Measurements from ENCODE around the gene CIPC.

CIPC gene, protein sequence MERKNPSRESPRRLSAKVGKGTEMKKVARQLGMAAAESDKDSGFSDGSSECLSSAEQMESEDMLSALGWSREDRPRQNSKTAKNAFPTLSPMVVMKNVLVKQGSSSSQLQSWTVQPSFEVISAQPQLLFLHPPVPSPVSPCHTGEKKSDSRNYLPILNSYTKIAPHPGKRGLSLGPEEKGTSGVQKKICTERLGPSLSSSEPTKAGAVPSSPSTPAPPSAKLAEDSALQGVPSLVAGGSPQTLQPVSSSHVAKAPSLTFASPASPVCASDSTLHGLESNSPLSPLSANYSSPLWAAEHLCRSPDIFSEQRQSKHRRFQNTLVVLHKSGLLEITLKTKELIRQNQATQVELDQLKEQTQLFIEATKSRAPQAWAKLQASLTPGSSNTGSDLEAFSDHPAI

DNA sequence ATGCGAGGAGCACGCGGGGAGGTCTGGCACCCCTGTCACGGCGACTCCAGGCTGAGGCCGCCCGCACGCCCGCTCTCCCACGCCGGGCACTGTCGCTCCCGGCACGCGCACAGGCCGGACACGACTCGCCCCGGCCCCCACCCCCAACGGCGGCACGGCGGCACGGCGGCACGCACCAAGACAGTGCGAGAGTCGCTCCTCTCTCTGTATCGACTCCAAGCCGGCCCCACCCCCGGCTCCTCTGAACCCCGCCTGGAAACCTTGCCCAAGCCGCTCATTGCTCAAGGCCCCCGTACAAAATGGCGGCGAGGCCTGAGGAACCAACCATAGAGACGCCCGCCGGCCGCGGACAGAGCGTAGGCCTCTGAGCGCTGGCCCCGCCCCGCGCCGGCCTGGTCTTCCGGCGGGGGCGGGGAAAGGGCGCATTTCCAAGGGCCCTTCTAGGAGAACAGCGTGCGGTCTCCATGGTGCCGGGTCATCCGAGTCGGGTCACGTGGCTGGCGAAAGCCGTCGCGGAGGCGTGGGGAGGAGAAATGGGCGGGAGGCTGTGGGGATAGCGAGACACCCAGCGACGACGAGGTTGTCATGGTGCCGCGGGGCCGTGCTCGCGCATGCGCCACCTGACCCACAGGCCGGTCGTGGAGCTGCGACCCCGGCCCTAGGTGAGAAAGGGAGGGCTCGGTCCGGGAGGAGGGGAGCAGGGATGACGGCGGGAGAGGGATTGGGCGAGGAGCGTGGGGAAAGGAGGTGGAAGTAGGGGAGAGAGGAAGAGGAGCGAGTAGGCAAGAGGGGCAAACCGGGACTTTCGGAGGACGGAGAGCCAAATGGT is at the start of gene CIPC:
TSS of gene CIPC (plus strand) at position 559 of the 829 bp plus-strand sequence. CDS start 7,451 bp downstream, outside the sequence.
- peak within 1 kb of the TSS; percentile 95 to 98 for H3K4me3 Mint-ChIP-seq
- DNase-seq (peak; percentile 99), ATAC-seq (replicated peaks) (peak; percentile 90 to 91)
- no peaks in the 10 kb centered on the region for H3K27me3 Mint-ChIP-seq
- no peaks in the 10 kb centered on the region for H3K9me3 Mint-ChIP-seq
- H3K36me3 Mint-ChIP-seq = peaks cover 2 to 4% of the 10 kb centered on the region in 2 donors
- H3K4me1 Mint-ChIP-seq = peaks cover 37 to 68% of the 10 kb centered on the region in 2 donors
- H3K27ac Mint-ChIP-seq = peak within 1 kb of the TSS; percentile 99

DNA sequence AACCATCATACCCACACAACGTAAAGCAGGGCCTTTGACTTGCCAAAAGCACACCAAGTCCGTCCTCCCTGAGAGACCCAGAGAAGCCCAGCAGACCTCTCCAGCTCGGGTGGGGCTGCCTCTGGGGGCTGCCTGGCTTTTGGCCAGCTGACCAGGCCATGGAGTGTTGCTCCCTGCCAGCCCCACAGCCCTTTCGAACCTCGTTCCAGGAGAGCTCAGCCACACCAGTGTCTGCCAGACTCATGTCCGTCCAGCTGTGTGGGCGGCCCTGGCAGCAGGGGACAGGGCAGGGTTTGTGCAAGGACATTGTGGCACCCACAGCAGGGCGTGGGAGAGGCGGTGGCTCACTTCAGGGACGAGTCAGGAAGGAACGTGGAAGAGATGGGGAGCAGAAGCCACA is 46.9 kb upstream of the CIPC start:
- Mint-ChIP-seq H3K27ac (no peak overlapping the region), H3K4me3 (no peak overlapping the region), H3K4me1 (peaks cover 13 to 15% of the 10 kb centered on the region in 2 donors), H3K36me3 (no peaks in the 10 kb centered on the region), H3K27me3 (no peaks in the 10 kb centered on the region), H3K9me3 (no peaks in the 10 kb centered on the region)
- no peak for ATAC-seq (replicated peaks)
- DNase-seq = no peak

GRCh38 chr14:77052281-77053044 is 45.6 kb upstream of the CIPC start:
- ATAC-seq (replicated peaks) (peak; percentile 71 to 73), DNase-seq (no peak)
- no peaks in the 10 kb centered on the region for H3K9me3 Mint-ChIP-seq
- H3K4me3 Mint-ChIP-seq = no peak overlapping the region
- H3K4me1 Mint-ChIP-seq = peaks cover 13 to 15% of the 10 kb centered on the region in 2 donors
- H3K27me3 Mint-ChIP-seq = no peaks in the 10 kb centered on the region
- no peaks in the 10 kb centered on the region for H3K36me3 Mint-ChIP-seq
- H3K27ac Mint-ChIP-seq = peak overlapping the region; percentile 81

DNA sequence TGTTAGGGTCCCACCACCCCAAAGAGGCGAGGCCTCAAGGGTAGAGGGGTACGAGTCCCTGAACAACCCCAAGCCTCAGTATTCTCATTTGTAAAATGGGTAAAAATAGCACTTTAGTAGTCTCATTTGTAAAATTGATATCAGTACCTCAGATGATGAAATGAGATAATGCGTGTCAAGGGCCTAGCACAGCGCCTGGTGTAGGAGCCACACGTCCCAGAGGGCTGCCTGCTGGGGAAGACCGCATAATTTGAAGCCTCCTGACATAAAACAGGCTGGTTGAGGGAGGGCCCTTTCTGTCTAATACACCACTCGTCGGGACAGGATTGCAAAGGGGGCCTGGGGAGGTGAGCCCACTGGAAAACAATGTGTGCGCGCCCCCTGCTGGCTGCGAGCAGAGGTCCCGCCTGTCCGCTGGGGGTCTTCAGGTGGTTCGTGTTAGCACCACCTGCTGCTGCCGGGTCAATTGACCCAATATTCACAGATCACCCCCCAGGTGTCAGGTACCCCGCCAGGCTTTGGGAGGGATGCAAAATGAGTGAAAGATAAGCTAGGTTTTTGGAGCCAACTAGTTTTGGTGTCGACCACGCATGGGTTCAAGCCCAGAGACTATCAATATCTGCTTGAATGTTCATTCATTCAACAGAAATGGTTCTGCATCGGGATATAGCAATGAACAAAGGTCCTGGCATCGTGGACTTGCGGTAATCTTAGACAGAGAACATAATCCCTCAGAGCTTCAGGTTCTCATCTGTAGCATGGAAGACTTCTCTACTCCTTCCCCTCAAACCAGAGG is 44.8 kb upstream of the CIPC start:
- peak; percentile 51 for DNase-seq
- peak; percentile 85 to 90 for ATAC-seq (replicated peaks)
- H3K4me1 Mint-ChIP-seq = peaks cover 13 to 15% of the 10 kb centered on the region in 2 donors

DNA sequence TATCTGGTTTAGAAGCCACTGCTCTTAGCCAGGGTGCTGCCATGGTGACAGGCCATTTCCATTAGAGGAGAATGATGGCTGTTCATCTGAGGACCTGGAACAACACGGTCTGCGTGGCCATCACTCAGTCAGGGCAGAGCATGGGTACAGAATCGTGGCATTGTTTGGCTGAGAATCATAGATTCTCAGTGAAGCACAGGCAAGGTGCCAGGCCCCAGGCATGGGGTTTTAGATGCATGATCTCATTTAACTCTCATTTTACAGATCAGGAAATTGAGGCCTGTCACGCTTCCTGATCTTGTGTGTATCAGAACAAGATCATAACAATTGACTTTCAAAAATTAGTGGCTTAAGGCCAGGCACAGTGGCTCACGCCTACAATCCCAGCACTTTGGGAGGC is 42.8 kb upstream of the CIPC start:
- ATAC-seq (replicated peaks) = no peak
- H3K27ac Mint-ChIP-seq = no peak overlapping the region

More for the DNA sequence above, 44.8 kb upstream of the CIPC start:
- Mint-ChIP-seq H3K27me3 (no peaks in the 10 kb centered on the region), H3K27ac (no peak overlapping the region), H3K36me3 (no peaks in the 10 kb centered on the region), H3K9me3 (no peaks in the 10 kb centered on the region), H3K4me3 (no peak overlapping the region)

DNA sequence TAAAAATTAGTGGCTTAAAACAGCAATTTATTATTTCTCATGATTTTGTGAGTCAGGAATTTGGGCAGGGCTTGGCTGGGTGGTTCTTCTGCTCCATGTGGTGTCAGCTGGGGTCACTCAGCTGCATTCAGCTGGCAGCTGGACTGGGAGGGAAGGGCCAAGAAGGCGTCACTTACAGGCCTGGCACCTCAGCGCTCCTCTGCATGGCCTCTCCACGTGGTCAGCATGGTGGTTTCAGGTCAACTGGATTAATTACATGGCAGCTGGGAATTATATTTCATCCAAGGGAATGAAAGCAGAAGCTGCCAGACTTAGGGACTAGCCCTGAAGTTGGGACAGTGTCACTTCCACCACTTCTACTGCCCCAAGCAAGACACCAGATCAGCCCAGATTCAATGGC is 42.1 kb upstream of the CIPC start:
- H3K27me3 Mint-ChIP-seq = no peaks in the 10 kb centered on the region
- no peak overlapping the region for H3K4me3 Mint-ChIP-seq
- DNase-seq (no peak), ATAC-seq (replicated peaks) (no peak)
- no peak overlapping the region for H3K27ac Mint-ChIP-seq
- no peaks in the 10 kb centered on the region for H3K36me3 Mint-ChIP-seq
- H3K9me3 Mint-ChIP-seq = no peaks in the 10 kb centered on the region
- peaks cover 13 to 15% of the 10 kb centered on the region in 2 donors for H3K4me1 Mint-ChIP-seq

More for the DNA sequence above, 42.8 kb upstream of the CIPC start:
- Mint-ChIP-seq H3K36me3 (no peaks in the 10 kb centered on the region), H3K27me3 (no peaks in the 10 kb centered on the region), H3K4me3 (no peak overlapping the region), H3K4me1 (peaks cover 13 to 15% of the 10 kb centered on the region in 2 donors), H3K9me3 (no peaks in the 10 kb centered on the region)
- DNase-seq = no peak

DNA sequence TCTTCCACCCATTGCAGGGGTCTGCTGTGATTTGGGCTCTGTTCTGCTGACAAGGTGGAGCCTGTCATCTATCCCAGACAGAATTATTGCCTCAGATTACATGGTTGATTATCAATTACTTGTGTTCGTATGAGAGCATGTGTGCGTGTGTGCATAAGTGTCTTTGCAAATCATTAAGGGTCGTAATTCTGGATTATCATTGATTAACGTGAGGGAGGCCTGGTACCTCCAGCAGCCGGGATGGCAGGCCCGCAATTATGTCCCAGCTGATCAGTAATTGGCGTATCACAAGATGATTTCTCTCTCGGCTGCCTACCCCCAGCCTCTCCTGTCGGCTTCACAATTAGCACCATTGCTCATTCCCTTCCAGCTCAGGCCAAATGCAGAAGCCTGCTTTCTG is 39.9 kb upstream of the CIPC start:
- DNase-seq (no peak), ATAC-seq (replicated peaks) (no peak)
- no peak overlapping the region for H3K27ac Mint-ChIP-seq
- H3K4me1 Mint-ChIP-seq = peaks cover 3 to 5% of the 10 kb centered on the region in 2 donors
- no peak overlapping the region for H3K4me3 Mint-ChIP-seq
- H3K27me3 Mint-ChIP-seq = no peaks in the 10 kb centered on the region
- no peaks in the 10 kb centered on the region for H3K9me3 Mint-ChIP-seq
- H3K36me3 Mint-ChIP-seq = no peaks in the 10 kb centered on the region

GRCh38 chr14:77058785-77059184 is 39.3 kb upstream of the CIPC start:
- Mint-ChIP-seq H3K27ac (no peak overlapping the region), H3K4me3 (no peak overlapping the region), H3K27me3 (no peaks in the 10 kb centered on the region), H3K36me3 (no peaks in the 10 kb centered on the region), H3K9me3 (no peaks in the 10 kb centered on the region), H3K4me1 (peaks cover 0 to 2% of the 10 kb centered on the region in 2 donors)
- DNase-seq (no peak), ATAC-seq (replicated peaks) (no peak)

GRCh38 chr14:77059276-77059915 is 38.7 kb upstream of the CIPC start:
- H3K27me3 Mint-ChIP-seq = no peaks in the 10 kb centered on the region
- no peak for DNase-seq
- H3K36me3 Mint-ChIP-seq = no peaks in the 10 kb centered on the region
- ATAC-seq (replicated peaks) = no peak
- peaks cover 0 to 3% of the 10 kb centered on the region in 2 donors for H3K4me1 Mint-ChIP-seq
- no peak overlapping the region for H3K4me3 Mint-ChIP-seq
- H3K9me3 Mint-ChIP-seq = no peaks in the 10 kb centered on the region
- H3K27ac Mint-ChIP-seq = no peak overlapping the region

DNA sequence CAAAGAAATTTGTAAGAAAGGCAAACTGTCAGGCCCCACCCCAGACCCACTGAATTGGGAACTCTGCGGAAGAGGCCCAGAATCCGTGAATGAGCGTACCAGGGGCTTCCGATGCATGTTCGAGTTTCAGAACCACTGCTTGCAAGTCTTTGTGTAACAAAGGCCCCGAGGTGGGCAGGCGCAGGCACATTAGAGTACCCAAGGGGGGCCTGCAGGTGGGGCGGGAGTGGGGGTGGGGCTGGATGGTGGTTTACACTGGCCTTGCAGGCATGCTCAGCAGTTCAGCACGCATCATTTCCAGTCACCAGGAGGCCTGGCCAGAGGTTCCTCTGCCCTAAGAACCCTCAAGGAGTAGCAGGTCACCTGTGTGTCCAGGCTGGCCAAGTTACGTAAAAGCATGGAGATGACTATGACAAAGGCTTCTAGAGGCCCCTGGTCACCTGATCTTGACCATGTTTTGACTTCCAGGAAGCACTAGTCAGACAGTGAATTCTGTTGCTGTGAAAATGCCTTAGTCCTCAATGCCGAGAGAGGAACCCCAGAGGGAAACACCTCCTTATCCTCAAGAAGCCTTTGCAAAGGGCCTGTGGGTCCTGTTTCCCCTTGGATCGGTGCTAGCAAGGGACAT is 36.3 kb upstream of the CIPC start:
- no peaks in the 10 kb centered on the region for H3K36me3 Mint-ChIP-seq
- no peak overlapping the region for H3K4me3 Mint-ChIP-seq
- no peaks in the 10 kb centered on the region for H3K27me3 Mint-ChIP-seq
- peaks cover 11 to 17% of the 10 kb centered on the region in 2 donors for H3K4me1 Mint-ChIP-seq
- no peak for ATAC-seq (replicated peaks)
- DNase-seq = no peak
- H3K9me3 Mint-ChIP-seq = no peaks in the 10 kb centered on the region
- H3K27ac Mint-ChIP-seq = no peak overlapping the region

GRCh38 chr14:77062261-77062660 is 35.8 kb upstream of the CIPC start:
- H3K27me3 Mint-ChIP-seq = no peaks in the 10 kb centered on the region
- no peak for ATAC-seq (replicated peaks)
- no peak overlapping the region for H3K4me3 Mint-ChIP-seq

DNA sequence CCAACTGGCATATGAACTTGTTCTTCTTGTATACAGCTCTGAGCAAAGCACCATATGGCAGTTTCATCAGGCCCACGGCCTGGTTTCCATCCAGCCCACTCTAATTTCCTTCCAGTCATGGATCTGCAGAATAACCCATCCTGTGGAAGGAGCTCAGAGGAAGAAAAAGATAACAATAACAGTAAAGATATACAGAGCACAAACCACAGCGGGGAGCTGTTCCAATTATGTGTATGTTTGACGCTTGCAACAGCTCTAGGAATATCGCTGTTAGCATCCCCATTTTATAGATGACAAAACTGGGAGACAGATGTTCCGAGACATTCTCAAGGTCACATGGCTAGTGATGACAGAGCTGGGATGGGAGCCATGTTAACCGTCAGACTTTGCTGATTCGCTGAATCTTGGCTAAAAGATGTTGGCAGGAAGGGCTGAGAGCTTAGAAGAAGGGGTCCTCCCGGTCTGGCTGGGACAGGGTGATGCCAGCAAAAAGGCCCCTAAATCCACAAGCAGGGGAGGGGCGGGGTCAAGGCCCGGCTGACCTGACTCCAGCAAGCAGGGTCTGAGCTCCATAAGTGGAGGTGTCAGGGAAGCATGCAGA is 34.4 kb upstream of the CIPC start:
- ATAC-seq (replicated peaks) = no peak
- no peak overlapping the region for H3K4me3 Mint-ChIP-seq
- H3K9me3 Mint-ChIP-seq = no peaks in the 10 kb centered on the region
- no peaks in the 10 kb centered on the region for H3K36me3 Mint-ChIP-seq
- H3K4me1 Mint-ChIP-seq = peaks cover 14 to 17% of the 10 kb centered on the region in 2 donors
- DNase-seq = no peak
- H3K27ac Mint-ChIP-seq = no peak overlapping the region
- peaks cover 0 to 6% of the 10 kb centered on the region in 2 donors for H3K27me3 Mint-ChIP-seq

More at GRCh38 chr14:77062261-77062660, 35.8 kb upstream of the CIPC start:
- no peak overlapping the region for H3K27ac Mint-ChIP-seq
- no peak for DNase-seq
- no peaks in the 10 kb centered on the region for H3K36me3 Mint-ChIP-seq
- H3K9me3 Mint-ChIP-seq = no peaks in the 10 kb centered on the region
- peaks cover 11 to 17% of the 10 kb centered on the region in 2 donors for H3K4me1 Mint-ChIP-seq
